ENCODE results near the gene NINJ1. TPM values are rescaled to one million over a fixed set of nuclear protein-coding genes. Genes with fewer than 3 reads are reported as not detected.

The NINJ1 gene
- total and polyA plus RNA-seq, 2 of the 13 experiments (the other 11 are each of a cell fraction or from before 2014, with no cell fraction given) = 81.2 to 92.1 TPM

GRCh38 chr9:93112116-93112863, 21.8 kb downstream of the NINJ1 start (continued):
- no peak for TF ChIP-seq ZNF354B (CRISPR knock-in tag; IDR thresholded peaks at IDR 0.05)
- TF ChIP-seq DDIT3 (CRISPR knock-in tag; IDR thresholded peaks at IDR 0.05) = no peak
- peak; percentile 47 for TF ChIP-seq STAG1 (CRISPR knock-in tag; IDR thresholded peaks at IDR 0.05)
- peak; percentile 68 for TF ChIP-seq FOSL2 (CRISPR knock-in tag; IDR thresholded peaks at IDR 0.05)
- TF ChIP-seq ELK4 (CRISPR knock-in tag; IDR thresholded peaks at IDR 0.05; ENCODE audit: borderline replicate concordance) = no peak
- TF ChIP-seq ZNF513 (CRISPR knock-in tag; conservative IDR thresholded peaks at IDR 0.05) = no peak
- TF ChIP-seq ZNF784 (CRISPR knock-in tag; IDR thresholded peaks at IDR 0.05; ENCODE audit: borderline replicate concordance) = 0 out of 2 replicates have a peak, but pooled peaks have one; percentile 11
- TF ChIP-seq SKI (IDR thresholded peaks at IDR 0.05; ENCODE audit: partially characterized antibody) = peak; percentile 44
- TF ChIP-seq PHB2 (IDR thresholded peaks at IDR 0.05; ENCODE audit: partially characterized antibody) = no peak
- 0 out of 2 replicates have a peak, but pooled peaks have one; percentile 48 for TF ChIP-seq ZNF556 (CRISPR knock-in tag; IDR thresholded peaks at IDR 0.05; ENCODE audit: borderline replicate concordance)
- TF ChIP-seq CHD4 (IDR thresholded peaks at IDR 0.05; ENCODE audit: borderline replicate concordance, low read length) = no peak
- peak; percentile 72; the same call in 1 of the 2 replicates for TF ChIP-seq HNF1B (CRISPR knock-in tag; IDR thresholded peaks at IDR 0.05)
- TF ChIP-seq TBL1XR1 (IDR thresholded peaks at IDR 0.05; ENCODE audit: borderline replicate concordance, low read length, partially characterized antibody) = no peak
- no peak for TF ChIP-seq ZNF343 (CRISPR knock-in tag; IDR thresholded peaks at IDR 0.05)
- peak; percentile 90 for TF ChIP-seq MNT (IDR thresholded peaks at IDR 0.05)
- no peak for TF ChIP-seq ZNF670 (CRISPR knock-in tag; IDR thresholded peaks at IDR 0.05; ENCODE audit: borderline replicate concordance)
